GM21526 (cell line): ENCODE results near the gene ERLEC1.
A peak's percentile ranks its signal among the peaks of the same experiment; 100 is the strongest.
"Not testable (repeated sequence)": the region's sequence is repeated elsewhere in the genome, so short reads cannot be mapped to it uniquely, and the experiment has no call there.

Source experiments
- ATAC-seq: cut with Tn5 transposase; IDR thresholded peaks from one replicate; pipeline ENCODE4 v1.9.1; 2021; ENCODE audit warnings: moderate library complexity; ENCODE audit not compliant: unreplicated experiment, low FRiP score

Gene ERLEC1

DNA sequence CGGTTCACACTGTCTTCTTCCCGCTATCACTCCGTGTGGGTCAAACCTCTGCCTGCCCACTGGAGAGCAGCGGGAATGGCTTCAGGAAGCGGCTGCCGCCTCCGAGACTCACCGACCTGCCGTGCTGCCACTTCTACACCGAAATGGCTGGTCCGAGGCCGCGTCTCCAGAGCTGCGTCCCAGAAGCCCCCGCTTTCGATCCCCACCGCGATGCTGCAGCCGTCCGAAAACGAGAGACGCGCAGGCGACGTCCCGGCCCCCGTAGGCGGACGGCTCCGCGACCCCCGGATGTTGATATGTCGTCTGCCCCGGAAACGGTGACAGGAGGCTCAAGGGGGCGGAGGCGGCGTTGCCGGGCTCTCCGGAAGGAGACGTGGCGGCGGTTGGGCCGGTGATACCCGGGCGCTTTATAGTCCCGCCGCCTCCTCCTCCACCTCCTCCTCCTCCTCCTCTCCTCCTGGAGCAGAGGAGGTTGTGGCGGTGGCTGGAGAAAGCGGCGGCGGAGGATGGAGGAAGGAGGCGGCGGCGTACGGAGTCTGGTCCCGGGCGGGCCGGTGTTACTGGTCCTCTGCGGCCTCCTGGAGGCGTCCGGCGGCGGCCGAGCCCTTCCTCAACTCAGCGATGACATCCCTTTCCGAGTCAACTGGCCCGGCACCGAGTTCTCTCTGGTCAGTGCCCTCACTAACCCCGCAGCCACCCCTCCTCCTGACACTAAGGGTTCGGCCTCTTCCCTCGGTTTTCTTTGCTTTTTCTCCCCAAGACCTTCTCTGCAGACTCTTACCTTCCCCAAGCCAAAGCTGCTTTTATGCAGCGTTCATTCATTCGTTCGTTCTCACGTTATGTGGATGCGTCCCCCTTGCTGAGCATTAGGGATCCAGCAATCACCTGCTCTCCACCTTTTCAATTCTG is at the start of gene ERLEC1, which contains the start of gene ASB3:
TSS of gene ERLEC1 (plus strand) at position 340 of the 909 bp plus-strand sequence. CDS start at position 507, 167 bp downstream.
TSS of gene ASB3 (minus strand) at position 249 of the 909 bp plus-strand sequence. CDS start 21,381 bp downstream, outside the sequence.
- peak; percentile 96 for ATAC-seq

- ATAC-seq, result no peak
Observed at GRCh38 chr2:53737091-53737490, 49.8 kb upstream of the ERLEC1 start.

DNA sequence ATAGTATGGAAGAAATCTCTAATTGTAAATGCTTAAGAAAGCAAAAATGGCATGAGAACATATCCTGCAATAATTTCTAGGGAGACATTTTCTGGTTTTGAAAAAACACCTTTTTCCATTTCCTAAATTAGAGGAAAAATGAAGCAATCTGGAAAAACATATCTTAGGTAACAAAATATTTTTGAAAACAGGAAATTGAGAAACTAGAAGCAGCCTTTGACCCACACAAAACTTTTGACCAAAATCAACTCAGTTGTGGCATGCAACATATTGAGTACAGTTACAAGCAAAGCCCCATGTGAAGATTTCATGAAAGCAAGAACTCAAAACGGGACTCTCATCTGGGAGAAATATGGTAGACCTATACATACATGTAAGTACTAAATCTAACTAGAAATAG is 47.8 kb upstream of the ERLEC1 start:
- ATAC-seq, result no peak

- ATAC-seq, result no peak
Observed at GRCh38 chr2:53740170-53740569, 46.7 kb upstream of the ERLEC1 start.

GRCh38 chr2:53744395-53745065 is 42.3 kb upstream of the ERLEC1 start:
- ATAC-seq, result no peak

DNA sequence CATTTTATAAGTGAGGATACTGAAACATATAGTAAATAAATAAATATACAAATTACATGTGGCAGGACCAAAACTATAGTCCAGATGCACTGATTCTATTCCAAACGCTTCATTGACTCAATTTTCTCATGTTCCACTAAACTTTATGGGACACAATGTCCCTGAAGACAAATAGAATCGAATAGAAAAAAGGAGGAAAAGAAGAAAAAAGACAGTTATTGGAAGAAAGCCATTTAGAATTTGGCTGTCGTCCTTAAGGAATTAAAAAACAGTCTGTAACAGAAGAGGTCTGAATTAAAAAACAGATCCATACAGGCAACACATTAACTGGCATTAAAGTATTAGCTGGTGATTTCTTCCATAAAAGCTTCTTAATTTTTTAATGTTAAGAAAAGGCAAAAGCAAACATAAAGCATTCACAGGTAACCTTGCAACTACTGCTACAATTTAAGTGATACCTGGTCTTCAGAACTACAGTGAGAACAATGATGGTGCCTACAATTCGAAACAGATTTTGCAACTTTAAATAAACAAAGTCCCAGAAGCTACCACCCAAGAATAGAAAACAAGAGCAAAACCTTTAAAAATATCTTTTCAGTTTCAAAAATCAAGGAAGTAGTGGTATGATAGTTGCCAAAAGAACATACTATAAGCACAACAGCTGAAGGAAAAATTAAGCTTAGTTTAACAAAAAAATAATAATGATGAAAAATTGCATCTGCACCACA is 36.6 kb upstream of the ERLEC1 start:
- ATAC-seq, result no peak

DNA sequence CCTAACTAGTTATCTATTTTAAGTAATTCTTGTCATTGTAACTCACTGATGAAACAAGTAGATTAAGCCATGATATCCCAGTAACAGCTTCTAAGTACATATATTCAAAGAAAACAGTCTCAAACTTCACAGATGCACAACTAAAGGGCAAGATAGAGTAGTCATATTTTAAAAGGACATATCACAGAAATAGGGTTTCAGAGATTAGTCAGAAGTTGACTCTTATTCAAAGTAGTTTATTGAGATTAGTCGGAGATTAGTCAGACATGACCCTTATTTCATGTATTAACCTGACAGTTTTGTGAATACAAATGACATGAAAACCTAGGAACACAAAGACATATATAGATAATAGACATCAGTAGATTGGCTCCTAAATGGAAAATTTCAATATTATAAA is 35.1 kb upstream of the ERLEC1 start:
- peak; percentile 91 for ATAC-seq

DNA sequence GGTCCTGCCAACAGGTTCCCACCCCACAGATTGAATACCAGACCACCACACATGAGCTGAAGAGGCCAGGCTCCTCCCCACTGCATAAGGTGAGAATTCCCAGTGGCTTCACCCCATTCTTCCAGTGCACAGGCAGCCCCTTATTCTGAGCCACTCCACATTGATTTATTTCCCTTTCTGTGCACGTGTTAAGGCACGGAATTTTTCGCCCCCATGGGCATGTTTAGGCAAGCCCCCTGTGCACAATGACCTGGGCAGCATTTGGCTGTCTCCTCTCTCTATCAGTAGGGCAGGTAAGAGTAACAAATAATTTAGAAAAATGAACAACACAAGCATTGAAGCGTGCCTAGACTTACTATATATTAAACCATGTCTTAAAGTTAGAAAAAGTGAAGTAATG is 34.5 kb upstream of the ERLEC1 start:
- ATAC-seq, result no peak

DNA sequence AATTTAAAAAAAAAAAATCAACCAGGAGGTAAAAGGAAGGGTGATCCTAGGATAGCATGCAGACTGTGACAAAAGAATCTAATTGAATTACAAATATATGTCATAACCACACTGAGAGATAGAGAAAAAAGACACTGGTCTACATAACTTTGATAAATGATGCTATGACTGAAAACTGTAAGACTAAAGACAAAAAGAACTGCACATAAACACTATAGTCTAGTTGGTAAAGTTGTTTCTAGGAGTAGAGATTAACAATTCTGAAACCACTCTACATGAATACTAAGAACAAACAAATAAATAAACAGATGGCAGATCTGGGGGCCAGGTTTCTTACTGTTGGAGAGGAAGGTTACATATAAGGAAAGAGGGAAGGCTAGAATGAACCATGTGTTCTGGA is 33.8 kb upstream of the ERLEC1 start:
- no peak for ATAC-seq

DNA sequence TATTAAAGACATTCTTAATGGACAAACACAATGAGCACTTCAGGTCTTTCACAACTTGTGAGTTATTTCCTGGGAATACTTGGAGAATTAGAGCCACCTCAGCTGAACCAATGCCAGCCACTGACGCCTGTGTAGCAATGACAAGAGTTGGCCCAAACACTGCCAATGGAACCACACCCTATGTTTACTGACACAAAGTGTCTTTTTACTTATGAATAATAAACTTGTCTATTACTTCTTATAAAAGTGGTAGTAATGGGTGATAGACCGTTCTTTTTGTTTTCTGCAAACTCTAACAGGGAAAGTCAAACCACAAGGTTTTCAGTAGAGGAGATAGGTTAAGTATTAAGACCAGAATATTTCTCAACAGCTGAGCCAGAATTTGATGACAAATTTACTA is 31.7 kb upstream of the ERLEC1 start:
- ATAC-seq, result no peak

DNA sequence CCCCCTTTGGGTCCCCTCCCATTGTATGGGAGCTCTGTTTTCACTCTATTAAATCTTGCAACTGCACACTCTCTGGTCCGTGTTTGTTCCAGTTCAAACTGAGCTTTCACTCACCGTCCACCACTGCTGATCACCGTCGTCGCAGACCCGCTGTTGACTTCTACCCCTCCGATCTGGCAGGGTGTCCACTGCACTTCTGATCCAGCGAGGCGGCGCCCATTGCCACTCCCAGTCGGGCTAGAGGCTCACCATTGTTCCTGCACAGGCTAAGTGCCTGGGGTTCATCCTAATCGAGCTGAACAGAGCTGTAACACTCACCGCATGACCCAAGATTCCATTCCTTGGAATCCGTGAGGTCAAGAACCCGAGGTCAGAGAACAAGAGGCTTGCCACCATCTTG is 30.2 kb upstream of the ERLEC1 start:
- no peak for ATAC-seq

- not testable (repeated sequence) for ATAC-seq
Observed at GRCh38 chr2:53757206-53757605, 29.6 kb upstream of the ERLEC1 start.

DNA sequence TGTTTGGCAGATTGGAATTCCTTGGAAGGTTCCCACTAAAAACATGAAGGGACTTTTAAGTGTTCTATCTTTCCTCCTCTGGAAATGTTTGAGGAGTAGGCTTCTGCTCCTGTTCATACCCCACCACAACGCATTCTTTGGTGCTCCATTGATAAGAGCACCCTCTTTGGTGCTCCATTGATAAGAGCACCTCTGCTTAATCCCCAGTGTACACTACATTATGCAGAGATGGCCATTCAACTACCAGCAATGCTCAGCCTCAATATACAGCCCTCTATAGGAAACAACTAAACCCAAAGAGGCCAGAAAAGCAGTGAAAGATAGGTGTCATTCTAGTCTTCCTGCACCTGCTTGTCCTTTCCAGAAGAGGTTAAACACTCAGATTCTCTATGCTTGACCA is 21.1 kb upstream of the ERLEC1 start:
- no peak for ATAC-seq

DNA sequence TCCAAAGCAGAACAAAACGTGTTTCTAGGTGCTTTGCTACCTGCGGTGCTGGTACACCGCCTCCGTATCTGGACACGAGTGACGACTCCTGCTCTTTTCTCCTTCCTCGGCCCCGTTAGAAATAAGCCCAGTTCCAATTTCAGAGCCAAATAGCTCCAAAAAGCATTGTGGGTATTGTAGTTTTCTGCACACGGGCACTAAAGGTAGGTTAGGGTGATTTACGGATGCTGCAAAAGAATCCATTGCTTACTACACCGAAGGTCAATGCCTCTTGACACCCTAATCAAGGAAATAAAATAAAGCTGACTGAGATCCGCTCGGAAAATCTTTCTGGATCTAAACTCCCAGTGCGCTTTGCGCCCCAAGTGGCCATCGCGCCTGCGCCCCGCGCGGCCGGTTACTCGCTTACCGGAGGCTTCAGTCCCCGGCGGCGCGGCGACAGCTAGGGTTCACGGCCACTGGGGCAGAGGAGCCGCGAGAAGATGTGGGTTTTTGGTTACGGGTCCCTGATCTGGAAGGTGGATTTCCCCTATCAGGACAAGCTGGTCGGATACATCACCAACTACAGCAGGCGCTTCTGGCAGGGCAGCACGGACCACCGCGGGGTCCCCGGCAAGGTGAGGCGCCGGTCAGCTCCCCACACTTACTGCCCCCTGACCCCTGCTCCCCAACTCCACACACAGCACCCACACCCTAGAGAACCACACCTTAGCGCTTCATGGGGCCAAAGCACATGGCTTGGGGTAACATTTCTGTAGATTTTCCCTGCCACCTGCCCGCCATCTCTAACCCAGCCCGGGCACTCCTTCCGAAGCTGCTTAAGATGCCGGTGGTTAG is 19.2 kb upstream of the ERLEC1 start, which contains the start of gene CHAC2:
TSS of gene CHAC2 (plus strand) at position 400 of the 837 bp plus-strand sequence. CDS start at position 483, 83 bp downstream.
- ATAC-seq, result peak; percentile 91

GRCh38 chr2:53768242-53768542 is 18.7 kb upstream of the ERLEC1 start:
- ATAC-seq, result peak; percentile 44

GRCh38 chr2:53769318-53769945 is 17.4 kb upstream of the ERLEC1 start:
- no peak for ATAC-seq

DNA sequence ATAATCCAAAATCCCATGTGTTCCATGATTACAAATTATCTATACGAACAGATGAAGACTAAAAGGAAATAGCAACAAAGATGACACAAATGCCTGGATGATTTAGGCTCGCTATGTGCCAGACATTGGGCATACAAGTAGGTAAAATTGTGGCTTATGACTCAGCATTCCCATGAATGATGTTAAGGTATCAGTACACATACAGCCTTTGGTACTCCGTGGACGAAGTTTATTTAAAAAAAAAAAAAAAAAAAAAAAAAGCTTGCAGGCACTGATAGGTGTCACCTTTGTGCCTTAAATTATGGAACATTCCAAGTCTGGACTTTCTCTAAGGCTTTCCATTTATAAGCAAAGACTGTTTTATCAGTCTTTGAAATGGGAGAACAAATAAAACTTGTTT is 16.6 kb upstream of the ERLEC1 start:
- ATAC-seq, result no peak

GRCh38 chr2:53777134-53777533 is 9.7 kb upstream of the ERLEC1 start:
- no peak for ATAC-seq

DNA sequence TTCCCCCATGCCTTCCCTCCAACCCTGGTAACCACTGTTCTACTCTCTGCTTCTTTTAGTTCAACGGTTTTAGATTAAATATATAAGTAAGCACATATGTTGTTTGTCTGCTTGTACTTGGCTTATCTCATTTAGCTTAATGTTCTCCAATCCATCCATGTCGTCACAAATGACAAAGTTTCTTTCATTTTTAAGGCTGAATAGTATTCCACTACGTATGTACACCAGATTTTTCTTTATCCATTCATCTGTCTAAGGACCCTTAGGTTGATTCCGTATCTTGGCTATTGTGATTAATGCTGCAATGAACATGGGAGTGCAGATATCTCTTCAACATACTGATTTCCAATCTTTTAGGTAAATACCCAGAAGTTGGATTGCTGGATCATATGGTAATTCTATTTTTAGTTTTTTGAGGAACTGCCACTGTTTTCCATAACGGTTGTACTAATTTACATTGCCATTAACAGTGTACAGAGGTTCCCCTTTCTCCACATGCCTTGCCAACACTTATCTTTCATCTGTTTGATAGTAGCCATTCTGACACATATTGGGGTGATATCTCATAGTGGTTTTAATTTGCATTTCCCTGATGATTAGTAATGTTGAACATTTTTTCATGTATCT is 8.2 kb upstream of the ERLEC1 start:
- no peak for ATAC-seq
